ENCODE data around the gene LIN37.
A peak's percentile ranks its signal among the peaks of the same experiment; 100 is the strongest.

Gene LIN37

DNA sequence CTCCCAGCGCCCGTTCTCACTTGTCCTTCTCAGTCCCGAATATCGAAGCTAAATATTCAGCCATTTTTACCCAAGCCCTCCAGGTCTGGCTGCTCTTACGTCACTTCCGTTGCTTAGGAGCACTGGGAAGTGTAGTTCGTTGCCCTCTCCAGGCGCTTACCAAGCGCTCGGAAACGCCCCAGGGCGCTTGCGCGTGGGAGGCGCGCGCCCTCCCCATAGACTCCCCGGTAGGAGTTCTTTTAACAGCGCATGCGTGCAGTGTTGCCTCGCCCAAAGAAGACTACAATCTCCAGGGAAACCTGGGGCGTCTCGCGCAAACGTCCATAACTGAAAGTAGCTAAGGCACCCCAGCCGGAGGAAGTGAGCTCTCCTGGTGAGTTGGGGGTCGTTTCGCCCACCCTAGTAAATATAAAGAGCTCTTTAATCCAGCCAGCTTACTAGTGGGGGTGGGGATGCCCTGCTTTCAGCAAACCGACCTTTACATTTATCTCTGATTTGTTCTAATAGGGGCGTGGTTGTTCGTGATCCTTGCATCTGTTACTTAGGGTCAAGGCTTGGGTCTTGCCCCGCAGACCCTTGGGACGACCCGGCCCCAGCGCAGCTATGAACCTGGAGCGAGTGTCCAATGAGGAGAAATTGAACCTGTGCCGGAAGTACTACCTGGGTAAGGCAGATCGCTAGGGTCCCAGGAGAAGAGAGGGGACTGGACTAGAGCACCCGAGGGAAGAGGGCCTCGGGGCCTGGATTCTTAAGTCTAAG lies 2.9 kb upstream of the LIN37 start, which contains the start of the genes PSENEN and U2AF1L4:
PSENEN (plus strand) TSS at position 324 of the 759 bp plus-strand sequence; CDS start at position 604, 280 bp downstream.
U2AF1L4 (minus strand) TSS at position 91 of the 759 bp plus-strand sequence; CDS start at position 64, 27 bp downstream.
- Mint-ChIP-seq H3K9me3 (no peaks in the 10 kb centered on the region), H3K4me1 (ENCODE audit: low read depth) (peaks cover 73% of the 10 kb centered on the region), H3K27me3 (no peaks in the 10 kb centered on the region), H3K4me3 (peak within 1 kb of the TSS; percentile 97), H3K36me3 (ENCODE audit: low read depth) (peaks cover 76% of the 10 kb centered on the region), H3K27ac (peak within 1 kb of the TSS; percentile 99)
- intact Hi-C loops (cut with micrococcal nuclease), result loop anchor here (5.0 to 10.0 kb wide), 3 partner anchors 101 to 307 kb away; partner anchors contain the start of genes COX6B1, ETV2, HCST and NFKBID

DNA sequence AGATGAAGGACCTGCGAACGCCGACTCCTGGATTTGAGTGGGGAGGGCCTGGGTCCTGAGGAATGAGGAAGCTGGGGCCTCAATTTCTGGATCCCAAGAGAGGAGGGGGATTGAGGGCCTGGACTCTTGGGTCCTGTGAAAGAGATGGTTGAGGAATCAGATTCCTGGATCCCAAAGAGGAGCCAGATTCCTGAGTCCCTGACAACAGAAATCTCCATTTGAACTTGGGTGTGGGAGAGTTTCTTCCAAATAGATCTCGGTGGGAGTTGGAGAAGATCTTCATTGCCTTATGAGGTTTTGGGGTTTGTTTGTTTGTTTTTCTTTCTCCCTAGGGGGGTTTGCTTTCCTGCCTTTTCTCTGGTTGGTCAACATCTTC lies 2.3 kb upstream of the LIN37 start:
- Mint-ChIP-seq H3K27me3 (no peaks in the 10 kb centered on the region), H3K27ac (peak overlapping the region; percentile 99), H3K4me1 (ENCODE audit: low read depth) (peaks cover 70% of the 10 kb centered on the region), H3K4me3 (peak overlapping the region; percentile 97), H3K36me3 (ENCODE audit: low read depth) (peaks cover 70% of the 10 kb centered on the region), H3K9me3 (no peaks in the 10 kb centered on the region)
- intact Hi-C loops (cut with micrococcal nuclease), result loop anchor here (5.0 to 10.0 kb wide), 3 partner anchors 101 to 306 kb away; partner anchors contain the start of genes COX6B1, ETV2, HCST and NFKBID

DNA sequence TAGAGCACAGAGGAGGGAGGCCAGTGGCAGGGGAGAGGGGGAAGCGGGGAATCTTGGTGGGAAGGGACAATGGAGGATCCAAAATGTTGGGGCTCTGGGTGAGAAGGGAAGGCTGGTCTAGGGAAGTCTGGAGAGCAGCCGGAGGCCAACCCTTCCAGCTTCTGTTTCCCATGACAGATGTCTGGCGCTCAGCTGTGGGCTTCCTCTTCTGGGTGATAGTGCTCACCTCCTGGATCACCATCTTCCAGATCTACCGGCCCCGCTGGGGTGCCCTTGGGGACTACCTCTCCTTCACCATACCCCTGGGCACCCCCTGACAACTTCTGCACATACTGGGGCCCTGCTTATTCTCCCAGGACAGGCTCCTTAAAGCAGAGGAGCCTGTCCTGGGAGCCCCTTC lies 1.8 kb upstream of the LIN37 start:
- peak overlapping the region; percentile 99 for H3K27ac Mint-ChIP-seq
- intact Hi-C loops (cut with micrococcal nuclease), result loop anchor here (5.0 to 10.0 kb wide), 3 partner anchors 102 to 306 kb away; partner anchors contain the start of genes COX6B1, ETV2, HCST and NFKBID
- H3K36me3 Mint-ChIP-seq (ENCODE audit: low read depth), result peaks cover 69% of the 10 kb centered on the region
- no peaks in the 10 kb centered on the region for H3K27me3 Mint-ChIP-seq
- peak overlapping the region; percentile 97 for H3K4me3 Mint-ChIP-seq
- peaks cover 70% of the 10 kb centered on the region for H3K4me1 Mint-ChIP-seq (ENCODE audit: low read depth)
- no peaks in the 10 kb centered on the region for H3K9me3 Mint-ChIP-seq

DNA sequence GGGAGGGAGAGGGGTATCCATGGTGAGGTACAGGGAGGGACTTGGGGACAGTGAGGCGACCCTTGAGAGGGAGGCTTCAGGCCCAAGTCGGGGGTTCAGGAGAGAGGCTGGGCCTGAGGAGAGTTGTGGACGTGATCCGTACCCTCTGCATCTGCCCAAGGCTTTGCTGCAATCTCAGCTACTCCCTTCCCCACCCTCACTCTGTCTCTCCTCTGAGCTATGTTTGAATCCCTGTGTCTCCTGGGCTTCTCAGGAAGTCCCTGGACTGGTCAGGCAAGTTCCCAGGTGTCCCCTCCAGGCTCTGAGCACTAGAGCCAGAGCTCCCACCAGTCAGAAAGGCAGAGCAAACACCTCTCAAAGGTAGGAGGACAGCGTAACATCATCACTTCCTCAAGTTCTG lies 1.8 kb downstream of the LIN37 start:
- intact Hi-C loops (cut with micrococcal nuclease), result no loop called here
- no peaks in the 10 kb centered on the region for H3K9me3 Mint-ChIP-seq
- H3K27me3 Mint-ChIP-seq, result peaks cover 11% of the 10 kb centered on the region
- H3K4me3 Mint-ChIP-seq, result no peak overlapping the region
- peaks cover 73% of the 10 kb centered on the region for H3K36me3 Mint-ChIP-seq (ENCODE audit: low read depth)
- H3K4me1 Mint-ChIP-seq (ENCODE audit: low read depth), result peaks cover 58% of the 10 kb centered on the region
- peak overlapping the region; percentile 86 for H3K27ac Mint-ChIP-seq

- peaks cover 29% of the 10 kb centered on the region for H3K27me3 Mint-ChIP-seq
- H3K4me3 Mint-ChIP-seq, result no peak overlapping the region
- no peak overlapping the region for H3K27ac Mint-ChIP-seq
- intact Hi-C loops (cut with micrococcal nuclease), result no loop called here
- peaks cover 58% of the 10 kb centered on the region for H3K4me1 Mint-ChIP-seq (ENCODE audit: low read depth)
- H3K36me3 Mint-ChIP-seq (ENCODE audit: low read depth), result peaks cover 65% of the 10 kb centered on the region
- H3K9me3 Mint-ChIP-seq, result no peaks in the 10 kb centered on the region
These were observed 3.7 kb downstream of the LIN37 start for GRCh38 chr19:35751839-35752745.

GRCh38 chr19:35752746-35753350 lies 4.5 kb downstream of the LIN37 start:
- peaks cover 64% of the 10 kb centered on the region for H3K36me3 Mint-ChIP-seq (ENCODE audit: low read depth)
- H3K9me3 Mint-ChIP-seq, result no peaks in the 10 kb centered on the region
- peaks cover 30% of the 10 kb centered on the region for H3K27me3 Mint-ChIP-seq
- H3K4me1 Mint-ChIP-seq (ENCODE audit: low read depth), result peaks cover 60% of the 10 kb centered on the region
- intact Hi-C loops (cut with micrococcal nuclease), result no loop called here
- no peak overlapping the region for H3K27ac Mint-ChIP-seq
- H3K4me3 Mint-ChIP-seq, result no peak overlapping the region

- intact Hi-C loops (cut with micrococcal nuclease), result no loop called here
- Mint-ChIP-seq H3K4me3 (no peak overlapping the region), H3K27ac (no peak overlapping the region)
These were observed 5.4 kb downstream of the LIN37 start for GRCh38 chr19:35753634-35754369.

GRCh38 chr19:35754370-35755130 lies 6.2 kb downstream of the LIN37 start:
- H3K4me3 Mint-ChIP-seq, result peak overlapping the region; percentile 51

More at GRCh38 chr19:35753634-35754369, 5.4 kb downstream of the LIN37 start:
- peaks cover 63% of the 10 kb centered on the region for H3K36me3 Mint-ChIP-seq (ENCODE audit: low read depth)
- H3K27me3 Mint-ChIP-seq, result peaks cover 30% of the 10 kb centered on the region
- H3K9me3 Mint-ChIP-seq, result no peaks in the 10 kb centered on the region
- H3K4me1 Mint-ChIP-seq (ENCODE audit: low read depth), result peaks cover 57% of the 10 kb centered on the region

DNA sequence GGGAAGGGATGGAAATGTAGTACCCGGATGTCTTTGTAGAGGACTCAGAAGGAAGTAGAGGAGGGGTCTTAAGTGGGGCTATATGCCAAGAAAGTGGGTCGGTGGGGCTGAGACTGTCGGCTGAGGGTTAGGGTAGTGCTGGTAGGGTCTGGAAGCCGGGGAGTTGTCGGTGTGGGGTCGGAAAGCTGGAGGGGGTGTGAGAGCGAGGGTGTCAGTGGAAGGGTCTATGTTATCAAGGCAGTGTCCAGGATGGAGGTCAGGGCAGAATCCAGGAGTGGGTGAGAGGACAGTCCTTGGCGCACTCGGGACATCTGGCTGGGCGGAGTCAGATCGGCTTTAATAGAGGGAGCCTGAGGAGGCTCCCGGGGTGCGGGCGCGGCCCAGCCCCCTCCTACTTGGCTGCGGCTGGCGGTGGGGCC lies 6.8 kb downstream of the LIN37 start:
- peak overlapping the region; percentile 51 for H3K4me3 Mint-ChIP-seq
- no peaks in the 10 kb centered on the region for H3K9me3 Mint-ChIP-seq
- H3K36me3 Mint-ChIP-seq (ENCODE audit: low read depth), result peaks cover 68% of the 10 kb centered on the region
- H3K4me1 Mint-ChIP-seq (ENCODE audit: low read depth), result peaks cover 54% of the 10 kb centered on the region
- H3K27ac Mint-ChIP-seq, result peak overlapping the region; percentile 25
- H3K27me3 Mint-ChIP-seq, result peaks cover 30% of the 10 kb centered on the region
- intact Hi-C loops (cut with micrococcal nuclease), result no loop called here

More at GRCh38 chr19:35754370-35755130, 6.2 kb downstream of the LIN37 start:
- no peaks in the 10 kb centered on the region for H3K9me3 Mint-ChIP-seq
- intact Hi-C loops (cut with micrococcal nuclease), result no loop called here
- H3K27me3 Mint-ChIP-seq, result peaks cover 30% of the 10 kb centered on the region
- peak overlapping the region; percentile 25 for H3K27ac Mint-ChIP-seq
- peaks cover 57% of the 10 kb centered on the region for H3K4me1 Mint-ChIP-seq (ENCODE audit: low read depth)
- peaks cover 68% of the 10 kb centered on the region for H3K36me3 Mint-ChIP-seq (ENCODE audit: low read depth)

DNA sequence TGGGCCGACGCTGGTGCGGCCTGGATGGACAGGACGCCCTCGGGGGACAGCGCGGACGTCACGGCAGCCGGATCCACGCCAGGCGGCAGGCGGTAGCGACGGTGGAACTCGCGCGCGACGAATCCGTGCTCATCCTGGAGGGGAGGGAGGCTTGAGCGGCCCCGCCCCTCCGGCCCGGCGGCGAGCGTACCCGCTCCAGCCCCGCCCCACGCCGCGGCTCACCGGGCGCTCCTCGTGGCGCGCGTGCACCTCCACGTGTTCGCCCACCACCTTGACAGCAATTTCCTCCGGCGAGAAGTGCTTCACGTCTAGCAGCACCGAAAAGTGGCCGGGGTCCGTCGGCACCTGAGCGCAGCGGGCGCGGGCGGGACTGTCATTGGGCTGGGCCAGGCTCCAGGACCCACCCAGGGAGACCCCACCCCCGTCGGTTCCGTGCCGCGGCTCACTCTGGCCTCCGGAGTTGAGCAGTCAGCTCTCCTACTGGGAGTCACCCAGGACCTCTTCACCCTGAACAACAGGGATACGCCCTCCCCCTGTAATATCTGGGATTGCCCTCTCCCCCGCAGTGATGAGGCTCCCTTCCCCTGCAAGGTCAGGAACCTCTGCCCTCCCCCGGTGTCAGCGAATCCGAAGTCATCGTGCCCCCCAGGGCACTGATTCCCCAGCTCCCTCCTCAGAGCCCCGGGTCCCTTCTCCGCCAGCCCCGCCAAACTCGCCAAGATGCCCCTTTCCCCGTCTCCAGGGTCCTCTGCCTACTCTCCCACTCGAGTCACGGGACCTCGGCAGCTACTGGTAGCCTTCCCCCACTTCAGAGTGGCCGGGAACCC lies 7.4 kb downstream of the LIN37 start:
- intact Hi-C loops (cut with micrococcal nuclease), result no loop called here
- Mint-ChIP-seq H3K4me1 (ENCODE audit: low read depth) (peaks cover 50% of the 10 kb centered on the region), H3K4me3 (peak overlapping the region; percentile 91), H3K36me3 (ENCODE audit: low read depth) (peaks cover 71% of the 10 kb centered on the region), H3K9me3 (no peaks in the 10 kb centered on the region), H3K27me3 (peaks cover 30% of the 10 kb centered on the region), H3K27ac (peak overlapping the region; percentile 88)

GRCh38 chr19:35756377-35757230 lies 8.2 kb downstream of the LIN37 start, which contains the start of gene HSPB6:
Gene HSPB6, minus strand, starts transcription at chr19:35757029. Its CDS starts 21 bp downstream, at chr19:35757008.
- intact Hi-C loops (cut with micrococcal nuclease), result no loop called here
- H3K27me3 Mint-ChIP-seq, result peaks cover 30% of the 10 kb centered on the region
- peaks cover 76% of the 10 kb centered on the region for H3K36me3 Mint-ChIP-seq (ENCODE audit: low read depth)
- H3K9me3 Mint-ChIP-seq, result no peaks in the 10 kb centered on the region
- peaks cover 50% of the 10 kb centered on the region for H3K4me1 Mint-ChIP-seq (ENCODE audit: low read depth)
- H3K4me3 Mint-ChIP-seq, result peak within 1 kb of the TSS; percentile 91
- H3K27ac Mint-ChIP-seq, result peak within 1 kb of the TSS; percentile 88

All from dendritic cell treated with granulocyte-macrophage colony-stimulating factor and Interleukin-4, amounts not matched to agents 40 ng/mL and 50 ng/mL, for 4 days (primary cell).